Caco-2 (cell line): ENCODE data around the gene VAT1L. TPM values are rescaled to one million over a fixed set of nuclear protein-coding genes. Genes with fewer than 3 reads are reported as not detected.

ENCODE experiments used
- BruUV-seq: library from RNA; stranded (reverse); fragments of 400-500 nt; replicated peaks from 2 replicates; lab custom pipeline; 2021; lab: Mats Ljungman, UMichigan
- CTCF ChIA-PET: fragments of 300-600 bp; sonication (Branson Sonifier 250); formaldehyde crosslinking; loops from one replicate; lab custom pipeline; 2022; ENCODE audit warnings: antibody characterized with exemption; lab: Charles Lee
- POLR2A ChIA-PET: fragments of 300-600 bp; sonication (Branson Sonifier 250); formaldehyde crosslinking; loops from one replicate; lab custom pipeline; 2022; ENCODE audit warnings: antibody characterized with exemption; lab: Charles Lee
- DNase-seq, 2 experiments: peaks; one replicate each; pipeline versions ENCODE4 v3.0.0 to v3.0.0-alpha.2; 2020 to 2022
- H3K27me3 ChIP-seq: replicated peaks from 2 replicates; pipeline ENCODE4 v1.6.0; 2011; ENCODE audit warnings: low read length; ENCODE audit not compliant: control insufficient read depth, insufficient read depth
- H3K36me3 ChIP-seq: 2 replicates; pipeline ENCODE4 v1.5.1; 2011; ENCODE audit warnings: low read length; ENCODE audit not compliant: control insufficient read depth, insufficient read depth
- H3K4me1 ChIP-seq: fragments of 250-450 bp; sonication (Bioruptor Pico); 2 replicates; pipeline ENCODE4 v1.5.1; 2020; ENCODE audit warnings: mild to moderate bottlenecking
- H3K4me3 ChIP-seq: 2 replicates; pipeline ENCODE4 v1.5.1; 2011; ENCODE audit warnings: low read depth, mild to moderate bottlenecking, control low read depth, low read length
- H3K9me3 ChIP-seq: fragments of 250-450 bp; sonication (Bioruptor Pico); 2 replicates; pipeline ENCODE4 v1.5.1; 2020; ENCODE audit warnings: mild to moderate bottlenecking, moderate library complexity
- H3K27ac Mint-ChIP-seq: one replicate; pipeline ENCODE4 v1.8.0; 2022; ENCODE audit warnings: mixed read lengths; ENCODE audit not compliant: unreplicated experiment
- H3K27me3 Mint-ChIP-seq: one replicate; pipeline ENCODE4 v1.8.0; 2022; ENCODE audit warnings: mixed read lengths; ENCODE audit not compliant: insufficient read depth, unreplicated experiment
- H3K36me3 Mint-ChIP-seq: one replicate; pipeline ENCODE4 v1.8.0; 2022; ENCODE audit warnings: mild to moderate bottlenecking, mixed read lengths; ENCODE audit not compliant: insufficient read depth, unreplicated experiment
- H3K4me1 Mint-ChIP-seq: one replicate; pipeline ENCODE4 v1.8.0; 2022; ENCODE audit warnings: low read depth, mixed read lengths; ENCODE audit not compliant: unreplicated experiment
- H3K4me3 Mint-ChIP-seq: one replicate; pipeline ENCODE4 v1.8.0; 2022; ENCODE audit warnings: mild to moderate bottlenecking, moderate library complexity, mixed read lengths; ENCODE audit not compliant: unreplicated experiment
- H3K9me3 Mint-ChIP-seq: one replicate; pipeline ENCODE4 v1.8.0; 2022; ENCODE audit warnings: mixed read lengths; ENCODE audit not compliant: unreplicated experiment
- intact Hi-C: fragments of 100-400 bp; cut with micrococcal nuclease; formaldehyde crosslinking; loops from one replicate; pipeline ENCODE4 v1.10.0; 2022; ENCODE audit not compliant: unreplicated experiment
- total RNA-seq: library from RNA; stranded (reverse); gene quantifications from 2 replicates; pipeline ENCODE4 v1.2.3, GENCODE V29; 2022
- TF ChIP-seq, protein P1 (sequence below), 2 experiments: fragments of 200-600 bp in 1 of 2; IDR thresholded peaks; 1 replicate in 1 of 2; 2 replicates in 1 of 2; pipeline versions ENCODE4 v1.5.1 to v1.8.0; 2011 to 2022; ENCODE audit warnings: antibody characterized with exemption in 1 of 2, control low read depth in 1 of 2, inconsistent platforms in 1 of 2, low read depth in 1 of 2, low read length in 1 of 2, mild to moderate bottlenecking in 1 of 2, moderate library complexity in 1 of 2; ENCODE audit not compliant: insufficient read depth in 1 of 2, severe bottlenecking in 1 of 2, unreplicated experiment in 1 of 2

Gene VAT1L
- total RNA-seq, 1 experiment from 2014 or later: not detected

DNA sequence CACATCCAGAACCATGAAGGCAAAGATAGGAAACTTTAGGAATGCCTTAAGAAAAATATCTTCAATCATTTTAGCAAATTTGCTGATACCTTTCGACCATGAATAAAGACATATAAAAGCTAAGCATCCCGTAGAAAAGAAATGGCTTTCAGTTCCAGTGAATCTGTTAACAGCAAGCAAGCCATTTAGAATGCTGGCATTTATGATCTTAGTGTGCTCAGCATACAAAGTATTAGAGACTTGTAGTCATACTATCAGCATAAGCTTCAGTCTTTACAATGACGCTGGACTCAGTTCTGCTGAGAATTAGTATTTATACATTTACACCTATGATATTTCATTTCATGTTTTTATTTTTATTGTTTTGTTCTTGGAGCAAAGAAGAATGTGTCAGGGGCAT, 38.7 kb downstream of the VAT1L start:
- DNase-seq: no peak
- H3K4me1 Mint-ChIP-seq: no peaks in the 10 kb centered on the region
- H3K9me3 Mint-ChIP-seq: no peaks in the 10 kb centered on the region
- H3K4me3 ChIP-seq: no peak overlapping the region
- no peak overlapping the region for H3K27ac Mint-ChIP-seq
- peaks cover 31% of the 10 kb centered on the region for H3K27me3 Mint-ChIP-seq
- BruUV-seq: no TSS peak
- H3K36me3 Mint-ChIP-seq: no peaks in the 10 kb centered on the region
- ChIA-PET CTCF (no interaction called here), POLR2A (no interaction called here)
- no peaks in the 10 kb centered on the region; the same call in 1 of the 2 replicates for H3K27me3 ChIP-seq
- no peak overlapping the region for H3K4me3 Mint-ChIP-seq
- TF ChIP-seq, protein P1, sequence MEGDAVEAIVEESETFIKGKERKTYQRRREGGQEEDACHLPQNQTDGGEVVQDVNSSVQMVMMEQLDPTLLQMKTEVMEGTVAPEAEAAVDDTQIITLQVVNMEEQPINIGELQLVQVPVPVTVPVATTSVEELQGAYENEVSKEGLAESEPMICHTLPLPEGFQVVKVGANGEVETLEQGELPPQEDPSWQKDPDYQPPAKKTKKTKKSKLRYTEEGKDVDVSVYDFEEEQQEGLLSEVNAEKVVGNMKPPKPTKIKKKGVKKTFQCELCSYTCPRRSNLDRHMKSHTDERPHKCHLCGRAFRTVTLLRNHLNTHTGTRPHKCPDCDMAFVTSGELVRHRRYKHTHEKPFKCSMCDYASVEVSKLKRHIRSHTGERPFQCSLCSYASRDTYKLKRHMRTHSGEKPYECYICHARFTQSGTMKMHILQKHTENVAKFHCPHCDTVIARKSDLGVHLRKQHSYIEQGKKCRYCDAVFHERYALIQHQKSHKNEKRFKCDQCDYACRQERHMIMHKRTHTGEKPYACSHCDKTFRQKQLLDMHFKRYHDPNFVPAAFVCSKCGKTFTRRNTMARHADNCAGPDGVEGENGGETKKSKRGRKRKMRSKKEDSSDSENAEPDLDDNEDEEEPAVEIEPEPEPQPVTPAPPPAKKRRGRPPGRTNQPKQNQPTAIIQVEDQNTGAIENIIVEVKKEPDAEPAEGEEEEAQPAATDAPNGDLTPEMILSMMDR (IDR thresholded peaks at IDR 0.05; ENCODE audit: insufficient read depth in 1 of 2, low read depth in 1 of 2, low read length in 1 of 2, severe bottlenecking in 1 of 2, unreplicated experiment in 1 of 2): no peak
- intact Hi-C loops: no loop called here
- no peaks in the 10 kb centered on the region for H3K9me3 ChIP-seq
- H3K4me1 ChIP-seq: no peaks in the 10 kb centered on the region
- H3K36me3 ChIP-seq: no peaks in the 10 kb centered on the region

DNA sequence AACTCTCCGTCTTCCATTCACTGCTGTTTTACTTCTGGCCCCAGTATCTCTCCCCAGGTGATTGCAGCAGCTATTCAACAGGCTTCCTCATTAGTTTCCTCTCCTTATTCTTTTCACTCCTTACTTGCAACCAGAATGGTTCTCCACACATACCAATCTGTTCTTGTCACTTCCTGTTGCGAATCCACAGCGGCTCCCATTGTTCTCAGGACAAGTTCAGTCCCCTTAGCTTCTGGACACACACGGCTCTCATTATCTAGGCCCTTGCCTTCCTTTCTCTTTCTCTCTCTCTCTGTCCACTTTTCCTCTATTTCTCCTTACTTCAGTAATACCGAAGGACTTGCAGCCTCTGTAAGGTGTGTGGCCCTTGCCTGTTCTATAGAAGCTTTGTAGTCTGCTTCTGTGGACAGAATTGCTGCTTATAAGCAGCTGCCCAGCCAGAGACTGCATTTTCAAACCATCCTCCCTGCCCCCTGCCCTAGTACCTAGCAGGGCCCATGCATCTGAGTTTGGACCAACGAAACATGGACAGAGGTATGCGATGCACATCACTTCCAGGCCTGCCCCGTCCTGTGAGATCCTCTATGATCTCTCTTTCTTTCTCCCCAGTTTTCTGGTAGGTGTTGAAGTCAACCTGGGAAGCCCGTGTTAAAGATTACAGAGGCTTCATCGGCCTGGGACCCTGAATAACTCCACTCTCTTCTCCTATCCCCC, 45.7 kb downstream of the VAT1L start:
- peaks cover 29% of the 10 kb centered on the region for H3K27me3 Mint-ChIP-seq
- no peaks in the 10 kb centered on the region for H3K36me3 Mint-ChIP-seq
- H3K4me1 Mint-ChIP-seq: peaks cover 7% of the 10 kb centered on the region
- CTCF ChIA-PET: interaction anchor here (0.8 kb wide), 1 partner anchor 112 kb away, joined by 4 read pairs; the partner anchor contains the start of gene NUDT7
- Histone ChIP-seq H3K4me1 (no peaks in the 10 kb centered on the region), H3K9me3 (no peaks in the 10 kb centered on the region), H3K36me3 (no peaks in the 10 kb centered on the region), H3K4me3 (no peak overlapping the region), H3K27me3 (no peaks in the 10 kb centered on the region)
- TF ChIP-seq, protein P1 (IDR thresholded peaks at IDR 0.05; ENCODE audit: insufficient read depth in 1 of 2, low read depth in 1 of 2, low read length in 1 of 2, severe bottlenecking in 1 of 2, unreplicated experiment in 1 of 2): no peak
- H3K27ac Mint-ChIP-seq: no peak overlapping the region
- H3K9me3 Mint-ChIP-seq: no peaks in the 10 kb centered on the region
- intact Hi-C loops: no loop called here
- BruUV-seq: no TSS peak
- H3K4me3 Mint-ChIP-seq: no peak overlapping the region
- POLR2A ChIA-PET: no interaction called here
- no peak for DNase-seq

DNA sequence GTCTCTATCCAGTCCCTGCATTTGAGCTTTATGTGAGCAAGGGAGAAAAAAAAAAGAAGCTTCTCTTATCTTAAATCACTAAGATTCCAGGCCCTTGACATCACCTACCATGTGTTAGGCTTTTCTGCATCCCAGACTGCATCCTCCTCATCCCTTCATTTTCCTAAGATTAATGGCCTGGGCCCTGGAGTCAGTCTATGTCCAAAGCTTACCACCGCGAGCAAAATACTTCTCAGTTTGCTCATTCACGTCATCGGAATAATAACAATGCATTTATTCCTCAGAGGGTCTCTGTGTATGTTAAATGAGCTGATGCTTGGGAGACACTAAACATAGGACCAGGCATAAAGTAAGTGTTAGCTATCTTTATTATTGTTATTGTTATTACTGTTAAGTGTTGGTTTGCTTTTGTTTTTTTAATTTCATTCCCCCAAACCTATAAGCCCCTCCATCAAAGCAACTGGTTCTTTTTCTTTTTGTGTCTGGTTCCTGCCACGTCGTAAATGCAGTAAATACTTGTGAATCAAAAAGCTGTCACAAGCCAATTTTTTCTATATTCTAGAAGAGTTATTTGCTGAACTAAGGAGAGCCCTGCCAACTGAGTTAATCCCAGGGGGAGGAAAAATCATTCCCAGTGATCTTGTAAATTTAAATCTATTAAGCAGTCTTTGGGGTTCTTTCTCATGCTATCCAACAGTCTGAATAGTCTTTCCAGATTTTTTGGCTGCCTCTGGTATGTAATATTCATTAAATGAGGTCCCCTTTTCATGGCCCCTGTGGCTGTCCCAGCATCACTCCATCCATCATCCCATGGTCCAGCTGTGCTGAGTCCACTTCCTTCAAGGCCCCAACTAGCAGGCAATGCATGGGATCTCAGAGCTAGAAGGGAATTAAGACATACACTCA, 46.5 kb downstream of the VAT1L start:
- Mint-ChIP-seq H3K27ac (no peak overlapping the region), H3K4me1 (peaks cover 7% of the 10 kb centered on the region), H3K36me3 (no peaks in the 10 kb centered on the region), H3K4me3 (no peak overlapping the region), H3K9me3 (no peaks in the 10 kb centered on the region), H3K27me3 (peaks cover 25% of the 10 kb centered on the region)
- TF ChIP-seq, protein P1 (IDR thresholded peaks at IDR 0.05; ENCODE audit: insufficient read depth in 1 of 2, low read depth in 1 of 2, low read length in 1 of 2, severe bottlenecking in 1 of 2, unreplicated experiment in 1 of 2): no peak
- no peak for DNase-seq
- ChIA-PET CTCF (interaction anchor here (0.8 kb wide), 1 partner anchor 113 kb away, joined by 4 read pairs; the partner anchor contains the start of gene NUDT7), POLR2A (no interaction called here)
- H3K4me3 ChIP-seq: no peak overlapping the region
- no peaks in the 10 kb centered on the region for H3K4me1 ChIP-seq
- H3K9me3 ChIP-seq: no peaks in the 10 kb centered on the region
- no peaks in the 10 kb centered on the region for H3K27me3 ChIP-seq
- no peaks in the 10 kb centered on the region for H3K36me3 ChIP-seq
- intact Hi-C loops: no loop called here
- BruUV-seq: no TSS peak
